Astrocyte (in vitro differentiated cells and primary cell): ENCODE results near the gene PPP1R14B. TPM values are rescaled to one million over a fixed set of nuclear protein-coding genes. Genes with fewer than 3 reads are reported as not detected.

Source experiments
- DNase-seq: peaks from one replicate; pipeline ENCODE4 v3.0.0-alpha.2; 2010; ENCODE audit warnings: low read depth
- FAIRE-seq: peaks from 2 replicates; lab custom pipeline; 2011; peaks lifted over from hg19 to GRCh38; lab: Jason Lieb, UNC
- H2AFZ ChIP-seq: 2 replicates; pipeline ENCODE4 v1.6.0; 2012; ENCODE audit warnings: low read depth, low read length, inconsistent platforms
- H3K27ac ChIP-seq: 2 replicates; pipeline ENCODE4 v1.5.1; 2011; ENCODE audit warnings: low read depth, low read length, inconsistent platforms
- H3K27me3 ChIP-seq: 2 replicates; pipeline ENCODE4 v1.6.0; 2011; ENCODE audit warnings: low read length, inconsistent platforms; ENCODE audit not compliant: insufficient read depth
- H3K36me3 ChIP-seq: 2 replicates; pipeline ENCODE4 v1.5.1; 2011; ENCODE audit warnings: low read length, inconsistent platforms; ENCODE audit not compliant: insufficient read depth
- H3K4me1 ChIP-seq: 2 replicates; pipeline ENCODE4 v1.5.1; 2011; ENCODE audit warnings: low read length, inconsistent platforms; ENCODE audit not compliant: insufficient read depth
- H3K4me2 ChIP-seq: 2 replicates; pipeline ENCODE4 v1.6.0; 2012; ENCODE audit warnings: low read length, inconsistent platforms
- H3K4me3 ChIP-seq: 2 replicates; pipeline ENCODE4 v1.5.1; 2011; ENCODE audit warnings: low read depth, mild to moderate bottlenecking, low read length, inconsistent platforms; ENCODE audit not compliant: insufficient read depth
- H3K79me2 ChIP-seq: 2 replicates; pipeline ENCODE4 v1.6.0; 2012; ENCODE audit warnings: mild to moderate bottlenecking, low read length, inconsistent platforms; ENCODE audit not compliant: insufficient read depth
- H3K9ac ChIP-seq: 2 replicates; pipeline ENCODE4 v1.6.0; 2012; ENCODE audit warnings: mild to moderate bottlenecking, low read length, inconsistent platforms
- H3K9me3 ChIP-seq: 2 replicates; pipeline ENCODE4 v1.5.1; 2012; ENCODE audit warnings: low read depth, mild to moderate bottlenecking, low read length, inconsistent platforms; ENCODE audit not compliant: insufficient read depth
- H4K20me1 ChIP-seq: 2 replicates; pipeline ENCODE4 v1.6.0; 2012; ENCODE audit warnings: low read length, inconsistent platforms; ENCODE audit not compliant: insufficient read depth
- H3K27ac Mint-ChIP-seq: one replicate; pipeline ENCODE4 v1.8.0; 2021; ENCODE audit warnings: mild to moderate bottlenecking, mixed read lengths; ENCODE audit not compliant: unreplicated experiment
- H3K27me3 Mint-ChIP-seq: one replicate; pipeline ENCODE4 v1.8.0; 2021; ENCODE audit warnings: low read depth, mixed read lengths; ENCODE audit not compliant: unreplicated experiment
- H3K36me3 Mint-ChIP-seq: one replicate; pipeline ENCODE4 v1.8.0; 2021; ENCODE audit warnings: low read depth, mixed read lengths; ENCODE audit not compliant: unreplicated experiment
- H3K4me1 Mint-ChIP-seq: one replicate; pipeline ENCODE4 v1.8.0; 2021; ENCODE audit warnings: low read depth, mixed read lengths; ENCODE audit not compliant: unreplicated experiment
- H3K4me3 Mint-ChIP-seq: one replicate; pipeline ENCODE4 v1.8.0; 2021; ENCODE audit warnings: mild to moderate bottlenecking, moderate library complexity, mixed read lengths; ENCODE audit not compliant: unreplicated experiment
- H3K9me3 Mint-ChIP-seq: one replicate; pipeline ENCODE4 v1.8.0; 2021; ENCODE audit warnings: mild to moderate bottlenecking, mixed read lengths; ENCODE audit not compliant: unreplicated experiment
- CTCF ChIP-seq: IDR thresholded peaks from 2 replicates; pipeline ENCODE4 v1.5.1; 2011; ENCODE audit warnings: low read depth, mild to moderate bottlenecking, inconsistent platforms, low read length, moderate library complexity; ENCODE audit not compliant: insufficient read depth
- EZH2 ChIP-seq: IDR thresholded peaks from 2 replicates; pipeline ENCODE4 v1.6.1; 2012; ENCODE audit warnings: mild to moderate bottlenecking, low read length, inconsistent platforms; ENCODE audit not compliant: insufficient read depth
- total RNA-seq: library from RNA; stranded (reverse); gene quantifications from 2 replicates; pipeline ENCODE4 v1.2.1, GENCODE V29; 2021

PPP1R14B gene
- total RNA-seq, 1 donor from 2014 or later = 370 TPM

- H3K9ac ChIP-seq = no peak overlapping the region
- H3K79me2 ChIP-seq = no peaks in the 10 kb centered on the region
- no peak for FAIRE-seq
- Mint-ChIP-seq H3K27me3 (peaks cover 34% of the 10 kb centered on the region), H3K27ac (no peak overlapping the region), H3K36me3 (peaks cover 4% of the 10 kb centered on the region), H3K9me3 (no peaks in the 10 kb centered on the region), H3K4me1 (peaks cover 14% of the 10 kb centered on the region), H3K4me3 (peak overlapping the region; percentile 72)
- H3K4me3 ChIP-seq = no peak overlapping the region
- no peak overlapping the region for H3K27ac ChIP-seq
- H3K27me3 ChIP-seq = peaks cover 43% of the 10 kb centered on the region
- no peak overlapping the region for H2AFZ ChIP-seq
- no peak overlapping the region for H3K4me2 ChIP-seq
- H3K36me3 ChIP-seq = no peaks in the 10 kb centered on the region
- TF ChIP-seq CTCF (no peak), EZH2 (no peak)
- peaks cover 7% of the 10 kb centered on the region for H3K4me1 ChIP-seq
- peaks cover 31% of the 10 kb centered on the region for H4K20me1 ChIP-seq
- no peaks in the 10 kb centered on the region for H3K9me3 ChIP-seq
- no peak for DNase-seq
These were observed 43.9 kb upstream of the PPP1R14B start for GRCh38 chr11:64290352-64291261.

DNA sequence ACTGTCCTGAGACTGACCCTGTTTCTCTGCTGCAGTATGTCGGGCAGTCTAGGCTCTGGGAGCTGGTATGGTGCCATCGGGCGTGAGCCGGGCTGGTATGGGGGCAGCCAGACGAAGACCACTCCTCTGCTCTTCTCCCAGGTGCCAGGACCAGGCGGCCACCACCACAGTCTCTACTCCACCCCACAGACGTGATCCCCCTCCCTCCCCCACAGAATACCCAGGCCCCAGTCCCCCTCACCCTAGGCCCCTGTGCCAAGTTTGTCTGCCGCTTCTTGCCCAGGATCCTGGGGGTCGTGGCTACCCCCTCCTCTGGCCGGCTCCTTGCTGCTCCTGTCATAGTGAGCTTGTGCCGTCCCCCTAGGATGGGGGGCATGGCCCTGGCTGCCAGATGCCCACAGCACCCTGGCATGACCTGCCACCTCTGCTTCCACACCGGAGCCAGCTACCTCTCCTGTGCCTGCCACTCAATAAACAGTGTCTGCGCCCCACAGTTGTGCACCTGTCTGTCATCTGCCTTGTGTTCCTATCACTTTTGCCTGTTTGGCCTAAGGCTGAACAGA is 42.3 kb upstream of the PPP1R14B start:
- H3K4me1 ChIP-seq = peaks cover 9% of the 10 kb centered on the region
- Mint-ChIP-seq H3K9me3 (no peaks in the 10 kb centered on the region), H3K4me1 (peaks cover 3% of the 10 kb centered on the region), H3K27ac (no peak overlapping the region), H3K36me3 (peaks cover 4% of the 10 kb centered on the region), H3K4me3 (no peak overlapping the region), H3K27me3 (peaks cover 27% of the 10 kb centered on the region)
- H3K4me2 ChIP-seq = no peak overlapping the region
- DNase-seq = no peak
- H3K36me3 ChIP-seq = no peaks in the 10 kb centered on the region
- no peak overlapping the region for H3K27ac ChIP-seq
- no peak overlapping the region for H3K9ac ChIP-seq
- H3K27me3 ChIP-seq = peaks cover 35% of the 10 kb centered on the region
- no peaks in the 10 kb centered on the region for H3K9me3 ChIP-seq
- H3K79me2 ChIP-seq = peaks cover 4% of the 10 kb centered on the region
- H2AFZ ChIP-seq = no peak overlapping the region
- no peak overlapping the region for H3K4me3 ChIP-seq
- no peak for TF ChIP-seq EZH2
- no peak for TF ChIP-seq CTCF
- H4K20me1 ChIP-seq = peaks cover 25% of the 10 kb centered on the region
- FAIRE-seq = no peak

- Mint-ChIP-seq H3K36me3 (peaks cover 4% of the 10 kb centered on the region), H3K9me3 (no peaks in the 10 kb centered on the region), H3K4me3 (no peak overlapping the region), H3K27ac (no peak overlapping the region), H3K27me3 (peaks cover 25% of the 10 kb centered on the region), H3K4me1 (peaks cover 3% of the 10 kb centered on the region)
- Histone ChIP-seq H3K36me3 (no peaks in the 10 kb centered on the region), H3K79me2 (peaks cover 11% of the 10 kb centered on the region), H2AFZ (no peak overlapping the region), H3K9ac (no peak overlapping the region), H3K4me2 (no peak overlapping the region), H4K20me1 (peaks cover 24% of the 10 kb centered on the region), H3K4me1 (peaks cover 13% of the 10 kb centered on the region), H3K27me3 (peaks cover 29% of the 10 kb centered on the region), H3K4me3 (no peak overlapping the region), H3K9me3 (no peaks in the 10 kb centered on the region), H3K27ac (no peak overlapping the region)
- DNase-seq (no peak), FAIRE-seq (no peak)
- TF ChIP-seq CTCF (no peak), EZH2 (no peak)
These were observed 41.6 kb upstream of the PPP1R14B start for GRCh38 chr11:64288353-64288750.
